HG03342 (cell line): ENCODE measurements around the gene CDKAL1.
"Not testable (repeated sequence)": the region's sequence is repeated elsewhere in the genome, so short reads cannot be mapped to it uniquely, and the experiment has no call there.

ENCODE experiments used
- ATAC-seq: cut with Tn5 transposase; IDR thresholded peaks from one replicate; pipeline ENCODE4 v1.9.1; 2021; ENCODE audit warnings: mild to moderate bottlenecking, moderate library complexity; ENCODE audit not compliant: unreplicated experiment

The CDKAL1 gene

GRCh38 chr6:20732362-20732761 is 198.1 kb downstream of the CDKAL1 start:
- not testable (repeated sequence) for ATAC-seq

- no peak for ATAC-seq
Measured at GRCh38 chr6:20732896-20733295, 198.6 kb downstream of the CDKAL1 start.

- ATAC-seq, result no peak
Measured at GRCh38 chr6:20737912-20738311, 203.7 kb downstream of the CDKAL1 start.

- ATAC-seq, result no peak
Measured at GRCh38 chr6:20740088-20740487, 205.8 kb downstream of the CDKAL1 start.

DNA sequence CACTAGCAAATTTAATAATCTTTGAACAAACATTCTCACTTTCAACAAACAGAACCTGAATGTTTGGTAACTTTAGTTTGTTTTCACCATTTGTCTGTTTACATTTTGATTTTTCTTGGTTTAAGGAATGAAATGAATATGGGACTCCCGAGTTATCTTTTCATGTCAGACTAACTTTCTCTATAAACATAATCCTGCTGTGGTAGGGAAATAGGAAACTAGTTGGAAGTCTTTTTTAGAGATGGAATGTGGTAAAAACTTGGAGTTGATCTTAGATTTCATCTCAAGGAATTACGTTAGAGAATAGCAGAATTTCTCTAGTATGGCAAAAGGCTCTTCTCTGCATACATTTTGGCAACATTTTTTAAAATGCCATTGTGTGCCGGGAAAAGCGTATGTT is 206.5 kb downstream of the CDKAL1 start:
- no peak for ATAC-seq

GRCh38 chr6:20741490-20741889 is 207.2 kb downstream of the CDKAL1 start:
- ATAC-seq, result no peak

- no peak for ATAC-seq
Measured at GRCh38 chr6:20744911-20745557, 210.8 kb downstream of the CDKAL1 start.

- no peak for ATAC-seq
Measured at GRCh38 chr6:20746024-20746423, 211.8 kb downstream of the CDKAL1 start.

- no peak for ATAC-seq
Measured at GRCh38 chr6:20746805-20747558, 212.7 kb downstream of the CDKAL1 start.

DNA sequence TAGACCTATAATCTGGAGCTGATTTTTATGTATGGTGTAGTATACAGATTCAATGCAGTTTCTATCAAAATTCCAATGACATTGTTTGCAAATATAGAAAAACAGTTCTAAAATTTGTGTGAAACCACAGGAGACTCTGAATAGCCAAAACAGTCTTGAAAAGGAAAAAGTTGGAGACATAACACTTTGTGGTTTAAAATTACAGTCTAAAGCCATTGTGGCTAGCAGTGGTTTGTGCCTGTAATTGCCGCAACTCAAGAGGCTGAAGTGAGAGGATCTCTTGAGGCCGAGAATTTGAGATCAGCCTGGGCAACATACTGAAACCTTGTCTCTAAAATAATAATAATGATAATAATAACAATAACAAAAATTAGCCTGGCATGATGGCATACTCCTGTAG is 213.7 kb downstream of the CDKAL1 start:
- ATAC-seq, result no peak

DNA sequence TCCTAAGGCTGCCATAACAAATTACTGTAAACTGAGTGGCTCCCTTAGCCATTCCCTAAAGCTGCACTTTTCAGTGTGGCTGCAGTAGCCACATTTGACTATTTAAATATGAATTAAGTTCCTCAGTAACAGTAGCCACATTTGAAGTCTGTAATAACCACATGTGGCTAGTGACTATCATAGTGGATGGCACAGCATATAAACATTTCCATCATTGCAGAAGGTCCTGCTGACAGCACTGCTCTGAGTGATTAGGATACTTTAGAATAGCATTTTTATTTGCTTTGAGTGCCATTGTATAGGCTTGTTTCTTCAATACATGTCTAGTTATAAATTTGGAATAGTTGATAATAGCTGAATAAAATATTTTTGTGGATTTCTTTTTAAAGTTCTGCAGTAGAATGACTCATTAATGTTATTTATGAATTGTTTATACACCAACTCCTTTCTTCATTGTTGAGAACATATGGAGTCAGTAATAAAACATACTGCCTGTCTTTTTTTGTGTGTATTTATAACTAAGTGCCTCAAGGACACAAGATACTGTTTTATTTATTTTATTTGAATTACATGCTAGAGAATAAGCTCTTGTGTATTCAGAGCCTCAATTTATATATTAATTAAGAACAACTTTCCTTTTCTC is 217.2 kb downstream of the CDKAL1 start:
- ATAC-seq, result no peak

DNA sequence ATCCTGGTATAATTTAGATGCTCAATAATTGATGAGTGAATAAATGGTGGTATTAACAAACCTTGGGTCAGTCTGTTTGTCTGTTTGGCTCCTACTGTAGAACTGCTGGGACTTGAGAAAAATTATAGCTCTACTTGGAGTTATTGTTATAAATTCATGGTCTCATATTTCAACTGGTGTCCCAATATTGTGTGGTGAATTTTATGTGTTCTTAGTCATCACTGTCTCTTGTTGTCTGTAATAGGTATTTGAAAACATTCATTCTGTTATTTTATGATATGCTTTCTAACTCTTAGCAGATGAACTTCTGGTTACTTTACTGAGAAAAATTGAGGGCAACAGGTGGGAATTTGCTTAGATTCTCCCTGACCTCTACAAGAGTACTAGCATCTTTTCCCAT is 221.4 kb downstream of the CDKAL1 start:
- ATAC-seq, result no peak

- not testable (repeated sequence) for ATAC-seq
Measured at GRCh38 chr6:20756584-20757147, 222.4 kb downstream of the CDKAL1 start.

GRCh38 chr6:20757761-20758160 is 223.5 kb downstream of the CDKAL1 start:
- ATAC-seq, result no peak

DNA sequence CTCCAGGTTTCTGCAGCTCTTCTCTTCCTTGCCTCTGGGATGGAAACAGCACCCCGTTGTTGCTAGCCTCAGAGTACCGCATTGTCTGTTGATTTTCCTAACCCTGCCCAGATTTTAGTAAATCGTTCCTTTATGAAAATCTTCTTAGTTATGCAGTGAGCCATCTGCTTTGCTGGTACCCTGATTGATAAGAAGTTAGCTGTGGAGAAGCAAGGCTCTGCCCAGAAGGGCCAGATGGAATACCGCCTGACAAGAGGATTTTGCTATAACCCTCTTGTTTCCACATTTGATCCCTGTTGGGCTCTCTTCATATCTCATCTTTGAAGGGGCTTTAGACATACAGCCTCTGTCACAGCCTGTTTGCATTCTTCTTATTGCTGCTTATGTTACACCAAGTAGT is 229.0 kb downstream of the CDKAL1 start:
- ATAC-seq, result no peak

- no peak for ATAC-seq
Measured at GRCh38 chr6:20769631-20770030, 235.4 kb downstream of the CDKAL1 start.

- ATAC-seq, result no peak
Measured at GRCh38 chr6:20770773-20771172, 236.5 kb downstream of the CDKAL1 start.

GRCh38 chr6:20771409-20771808 is 237.2 kb downstream of the CDKAL1 start:
- no peak for ATAC-seq

- no peak for ATAC-seq
Measured at GRCh38 chr6:20773822-20774221, 239.6 kb downstream of the CDKAL1 start.

DNA sequence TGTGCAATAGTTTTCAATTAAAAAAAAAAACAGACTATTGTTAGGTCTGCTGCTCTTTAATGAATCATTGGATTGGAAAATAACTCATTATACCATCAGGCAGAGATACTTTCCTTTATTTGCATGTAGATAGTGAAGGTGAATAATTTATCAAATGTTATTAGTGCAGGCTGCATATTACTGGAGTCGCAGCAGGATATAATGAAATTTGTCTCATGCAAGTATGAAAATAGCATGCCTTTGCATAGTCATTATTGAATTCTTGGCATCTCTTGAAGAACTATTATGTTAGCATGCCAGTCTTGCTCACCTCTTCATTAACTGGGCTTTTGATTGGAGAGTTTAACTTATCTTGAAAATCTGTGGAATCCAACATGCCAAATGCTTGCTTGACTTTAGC is 241.7 kb downstream of the CDKAL1 start:
- no peak for ATAC-seq

DNA sequence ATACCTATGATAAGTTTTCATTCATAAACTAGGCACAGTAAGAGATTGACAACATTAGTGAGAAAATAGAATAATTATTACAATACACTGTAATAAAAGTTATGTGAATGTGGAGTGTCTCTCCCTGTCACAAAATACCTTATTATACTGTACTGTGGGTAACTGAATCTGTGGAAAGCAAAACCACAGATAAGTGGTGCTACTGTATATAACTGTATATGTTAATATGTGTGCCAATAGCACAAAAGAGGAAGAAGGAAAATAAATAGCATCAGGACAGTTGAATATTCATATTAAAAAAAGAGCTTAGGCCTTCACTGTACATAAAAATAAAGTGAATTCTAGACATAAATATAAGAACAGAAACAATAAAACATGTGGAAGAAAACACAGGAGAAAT is 243.5 kb downstream of the CDKAL1 start:
- ATAC-seq, result no peak

DNA sequence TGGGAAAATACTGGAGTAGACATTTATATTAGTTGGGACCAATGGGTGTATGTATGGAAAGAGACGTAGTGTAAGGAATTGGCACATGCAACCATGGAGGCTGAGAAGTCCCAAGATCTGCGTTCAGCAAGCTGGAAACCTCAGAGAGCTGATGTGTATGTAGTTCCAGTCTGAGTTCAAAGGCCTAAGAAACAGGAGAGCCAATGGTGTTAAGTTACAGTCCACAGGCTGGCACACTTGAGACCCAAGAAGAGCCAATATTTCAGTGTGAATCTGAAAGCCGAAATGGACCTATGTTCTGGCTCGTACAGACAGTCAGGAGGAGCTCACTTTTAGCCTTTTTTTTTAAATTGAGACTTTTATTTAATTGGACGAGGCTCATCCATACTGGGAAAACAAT is 244.2 kb downstream of the CDKAL1 start:
- ATAC-seq, result no peak
